Measurements from ENCODE around the gene CLMP. TPM values are rescaled to one million over a fixed set of nuclear protein-coding genes. Genes with fewer than 3 reads are reported as not detected.

The CLMP gene
- polyA plus RNA-seq, 1 donor from 2014 or later, result not detected

DNA sequence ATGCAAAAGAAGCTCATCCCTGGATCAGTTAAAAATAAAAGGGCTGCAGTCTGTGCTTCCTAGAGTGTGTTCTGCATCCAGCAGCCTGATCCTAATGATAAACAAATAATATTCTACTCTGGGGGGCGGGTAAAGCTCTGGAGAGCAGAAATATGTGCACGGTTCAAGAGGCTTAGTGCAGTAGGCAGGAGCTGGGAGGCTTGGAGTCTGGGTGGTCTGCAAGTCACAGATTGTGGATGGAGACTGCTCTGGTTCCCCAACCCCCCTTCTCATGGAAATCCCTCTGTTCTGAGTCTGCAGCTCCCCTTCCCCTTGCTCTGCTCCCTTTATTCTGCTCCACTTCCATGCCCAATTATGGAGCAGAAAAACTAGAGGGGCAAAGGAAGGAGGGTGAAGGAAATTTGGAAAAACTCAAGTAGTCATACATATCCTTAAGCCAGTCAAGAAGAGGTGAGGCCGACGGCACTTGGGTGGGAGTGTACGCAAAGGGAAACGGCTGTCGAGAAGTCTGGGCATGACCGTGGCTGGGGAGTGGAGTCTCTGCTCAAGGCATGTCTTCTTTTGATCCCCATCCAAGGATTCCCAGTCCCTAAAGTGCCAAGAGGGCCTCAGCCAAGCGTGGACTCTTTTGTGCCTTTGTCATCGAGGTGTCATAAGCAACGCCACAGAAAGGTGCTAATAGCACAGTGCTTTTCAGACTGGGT, 16.3 kb upstream of the CLMP start:
- Histone ChIP-seq H3K79me2 (replicated peaks; ENCODE audit: insufficient read depth, low read length) (no peaks in the 10 kb centered on the region), H3K9me3 (ENCODE audit: low read length) (no peaks in the 10 kb centered on the region), H3K9ac (ENCODE audit: low read length) (no peak overlapping the region), H3K4me2 (ENCODE audit: low read length) (no peak overlapping the region), H3K9me2 (ENCODE audit: insufficient read depth, low read length) (no peaks in the 10 kb centered on the region), H3F3A (ENCODE audit: insufficient read depth, low read length, poor library complexity, severe bottlenecking) (no peaks in the 10 kb centered on the region), H3K27me3 (ENCODE audit: insufficient read depth, low read depth, low read length) (no peaks in the 10 kb centered on the region), H3K36me3 (ENCODE audit: insufficient read depth, low read length) (no peaks in the 10 kb centered on the region), H3K4me3 (ENCODE audit: low read length) (no peak overlapping the region), H3K27ac (ENCODE audit: low read length) (no peak overlapping the region), H4K20me1 (ENCODE audit: insufficient read depth) (no peaks in the 10 kb centered on the region), H2AFZ (ENCODE audit: low read depth, low read length) (no peak overlapping the region)
- no peak for TF ChIP-seq SMC3 (conservative IDR thresholded peaks at IDR 0.05; ENCODE audit: poor library complexity)

DNA sequence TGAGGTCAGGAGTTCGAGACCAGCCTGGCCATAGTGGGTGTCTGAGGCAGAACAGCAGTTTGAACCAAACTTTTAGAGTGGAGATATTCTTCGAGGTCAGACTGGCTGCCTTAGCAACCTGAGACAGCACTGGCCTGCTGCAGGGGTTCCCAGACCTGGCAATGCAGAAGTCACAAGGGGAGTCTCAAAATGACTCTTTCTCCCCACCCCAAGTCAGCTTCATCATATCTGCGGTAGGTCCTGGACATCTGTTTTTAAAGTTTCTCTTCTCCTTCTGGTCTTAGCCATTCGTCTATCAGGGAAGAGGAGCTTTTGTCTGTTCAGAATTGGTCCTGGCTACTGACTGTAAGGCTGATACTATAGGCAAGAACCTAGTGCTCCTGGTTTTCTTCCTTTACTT, 14.5 kb upstream of the CLMP start:
- no peaks in the 10 kb centered on the region for H3K9me2 ChIP-seq (ENCODE audit: insufficient read depth, low read length)

More for the DNA sequence above, 14.5 kb upstream of the CLMP start:
- H3K36me3 ChIP-seq (ENCODE audit: insufficient read depth, low read length), result no peaks in the 10 kb centered on the region
- TF ChIP-seq MXI1 (conservative IDR thresholded peaks at IDR 0.05; ENCODE audit: poor library complexity, severe bottlenecking), result no peak
- no peak for TF ChIP-seq SMC3 (conservative IDR thresholded peaks at IDR 0.05; ENCODE audit: poor library complexity)
- TF ChIP-seq, protein P1, sequence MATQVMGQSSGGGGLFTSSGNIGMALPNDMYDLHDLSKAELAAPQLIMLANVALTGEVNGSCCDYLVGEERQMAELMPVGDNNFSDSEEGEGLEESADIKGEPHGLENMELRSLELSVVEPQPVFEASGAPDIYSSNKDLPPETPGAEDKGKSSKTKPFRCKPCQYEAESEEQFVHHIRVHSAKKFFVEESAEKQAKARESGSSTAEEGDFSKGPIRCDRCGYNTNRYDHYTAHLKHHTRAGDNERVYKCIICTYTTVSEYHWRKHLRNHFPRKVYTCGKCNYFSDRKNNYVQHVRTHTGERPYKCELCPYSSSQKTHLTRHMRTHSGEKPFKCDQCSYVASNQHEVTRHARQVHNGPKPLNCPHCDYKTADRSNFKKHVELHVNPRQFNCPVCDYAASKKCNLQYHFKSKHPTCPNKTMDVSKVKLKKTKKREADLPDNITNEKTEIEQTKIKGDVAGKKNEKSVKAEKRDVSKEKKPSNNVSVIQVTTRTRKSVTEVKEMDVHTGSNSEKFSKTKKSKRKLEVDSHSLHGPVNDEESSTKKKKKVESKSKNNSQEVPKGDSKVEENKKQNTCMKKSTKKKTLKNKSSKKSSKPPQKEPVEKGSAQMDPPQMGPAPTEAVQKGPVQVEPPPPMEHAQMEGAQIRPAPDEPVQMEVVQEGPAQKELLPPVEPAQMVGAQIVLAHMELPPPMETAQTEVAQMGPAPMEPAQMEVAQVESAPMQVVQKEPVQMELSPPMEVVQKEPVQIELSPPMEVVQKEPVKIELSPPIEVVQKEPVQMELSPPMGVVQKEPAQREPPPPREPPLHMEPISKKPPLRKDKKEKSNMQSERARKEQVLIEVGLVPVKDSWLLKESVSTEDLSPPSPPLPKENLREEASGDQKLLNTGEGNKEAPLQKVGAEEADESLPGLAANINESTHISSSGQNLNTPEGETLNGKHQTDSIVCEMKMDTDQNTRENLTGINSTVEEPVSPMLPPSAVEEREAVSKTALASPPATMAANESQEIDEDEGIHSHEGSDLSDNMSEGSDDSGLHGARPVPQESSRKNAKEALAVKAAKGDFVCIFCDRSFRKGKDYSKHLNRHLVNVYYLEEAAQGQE (IDR thresholded peaks at IDR 0.05; ENCODE audit: borderline replicate concordance), result no peak
- TF ChIP-seq, protein P2, sequence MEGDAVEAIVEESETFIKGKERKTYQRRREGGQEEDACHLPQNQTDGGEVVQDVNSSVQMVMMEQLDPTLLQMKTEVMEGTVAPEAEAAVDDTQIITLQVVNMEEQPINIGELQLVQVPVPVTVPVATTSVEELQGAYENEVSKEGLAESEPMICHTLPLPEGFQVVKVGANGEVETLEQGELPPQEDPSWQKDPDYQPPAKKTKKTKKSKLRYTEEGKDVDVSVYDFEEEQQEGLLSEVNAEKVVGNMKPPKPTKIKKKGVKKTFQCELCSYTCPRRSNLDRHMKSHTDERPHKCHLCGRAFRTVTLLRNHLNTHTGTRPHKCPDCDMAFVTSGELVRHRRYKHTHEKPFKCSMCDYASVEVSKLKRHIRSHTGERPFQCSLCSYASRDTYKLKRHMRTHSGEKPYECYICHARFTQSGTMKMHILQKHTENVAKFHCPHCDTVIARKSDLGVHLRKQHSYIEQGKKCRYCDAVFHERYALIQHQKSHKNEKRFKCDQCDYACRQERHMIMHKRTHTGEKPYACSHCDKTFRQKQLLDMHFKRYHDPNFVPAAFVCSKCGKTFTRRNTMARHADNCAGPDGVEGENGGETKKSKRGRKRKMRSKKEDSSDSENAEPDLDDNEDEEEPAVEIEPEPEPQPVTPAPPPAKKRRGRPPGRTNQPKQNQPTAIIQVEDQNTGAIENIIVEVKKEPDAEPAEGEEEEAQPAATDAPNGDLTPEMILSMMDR (IDR thresholded peaks at IDR 0.05; ENCODE audit: poor library complexity, severe bottlenecking), result no peak
- no peak for TF ChIP-seq RAD21 (conservative IDR thresholded peaks at IDR 0.05)
- no peak for TF ChIP-seq EP300 (conservative IDR thresholded peaks at IDR 0.05; ENCODE audit: poor library complexity, severe bottlenecking)
- no peak for TF ChIP-seq TAF1 (IDR thresholded peaks at IDR 0.05; ENCODE audit: low read depth)
- no peaks in the 10 kb centered on the region for H3F3A ChIP-seq (ENCODE audit: insufficient read depth, low read length, poor library complexity, severe bottlenecking)
- no peaks in the 10 kb centered on the region for H3K27me3 ChIP-seq (ENCODE audit: insufficient read depth, low read depth, low read length)
- no peaks in the 10 kb centered on the region for H3K79me2 ChIP-seq (replicated peaks; ENCODE audit: insufficient read depth, low read length)
- no peaks in the 10 kb centered on the region for H3K9me3 ChIP-seq (ENCODE audit: low read length)
- no peak overlapping the region for H3K27ac ChIP-seq (ENCODE audit: low read length)
- no peaks in the 10 kb centered on the region for H4K20me1 ChIP-seq (ENCODE audit: insufficient read depth)
- no peak overlapping the region for H3K4me3 ChIP-seq (ENCODE audit: low read length)
- no peak overlapping the region for H3K9ac ChIP-seq (ENCODE audit: low read length)
- no peak overlapping the region for H2AFZ ChIP-seq (ENCODE audit: low read depth, low read length)
- no peak overlapping the region for H3K4me2 ChIP-seq (ENCODE audit: low read length)
